Cardiac fibroblast (primary cell): ENCODE measurements around the gene SLC13A5.
"Not testable (repeated sequence)": the region's sequence is repeated elsewhere in the genome, so short reads cannot be mapped to it uniquely, and the experiment has no call there.

ENCODE experiments used
- DNase-seq, 2 donors: peaks; one replicate each; pipeline versions ENCODE4 v3.0.0 to v3.0.0-alpha.2; 2010; ENCODE audit warnings: low read depth in 2 of 2
- H3K4me3 ChIP-seq, 2 donors: replicated peaks in 1 of 2; 1 replicate in 1 of 2; 2 replicates in 1 of 2; pipeline ENCODE4 v1.5.1; 2011; ENCODE audit warnings: low read depth in 2 of 2, low read length in 2 of 2, mild to moderate bottlenecking in 2 of 2, moderate library complexity in 1 of 2
- TF ChIP-seq, protein P1 (sequence below): IDR thresholded peaks from one replicate; pipeline ENCODE4 v1.5.1; 2011; ENCODE audit warnings: low read depth, mild to moderate bottlenecking, low read length, inconsistent platforms

Gene SLC13A5

DNA sequence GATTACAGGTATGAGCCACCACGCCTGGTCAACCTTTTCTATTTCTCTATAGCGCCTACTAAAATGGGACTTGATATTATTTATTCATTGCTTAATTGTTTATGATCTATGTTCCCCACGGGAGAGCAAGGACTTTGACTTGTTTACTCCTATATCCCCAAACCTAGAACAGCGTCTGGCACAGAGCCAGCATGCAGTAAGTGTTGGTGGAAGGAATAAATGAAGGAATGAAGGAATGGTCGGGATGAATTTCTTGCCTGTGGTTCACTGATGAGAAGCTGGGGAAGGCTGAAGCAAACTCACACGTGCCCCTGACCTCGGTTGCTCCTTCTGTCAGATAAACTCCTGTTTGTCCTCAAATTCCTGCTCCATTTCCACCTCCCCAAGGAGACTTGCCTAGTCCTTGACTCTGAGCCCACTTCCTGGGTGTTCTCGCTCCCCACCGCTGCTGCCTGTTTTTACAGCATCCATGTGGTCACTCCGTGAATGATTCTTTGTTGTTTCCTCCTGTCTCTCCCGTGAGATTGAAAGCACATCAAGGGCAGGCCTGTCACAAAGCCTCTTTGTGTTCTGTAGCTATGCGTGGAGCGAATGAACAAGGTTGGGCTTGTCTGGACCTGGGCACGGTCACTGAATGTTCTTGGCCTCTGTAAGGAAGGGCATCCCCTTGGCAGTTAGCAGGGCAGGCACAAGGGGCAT lies 44.3 kb downstream of the SLC13A5 start:
- TF ChIP-seq, protein P1, sequence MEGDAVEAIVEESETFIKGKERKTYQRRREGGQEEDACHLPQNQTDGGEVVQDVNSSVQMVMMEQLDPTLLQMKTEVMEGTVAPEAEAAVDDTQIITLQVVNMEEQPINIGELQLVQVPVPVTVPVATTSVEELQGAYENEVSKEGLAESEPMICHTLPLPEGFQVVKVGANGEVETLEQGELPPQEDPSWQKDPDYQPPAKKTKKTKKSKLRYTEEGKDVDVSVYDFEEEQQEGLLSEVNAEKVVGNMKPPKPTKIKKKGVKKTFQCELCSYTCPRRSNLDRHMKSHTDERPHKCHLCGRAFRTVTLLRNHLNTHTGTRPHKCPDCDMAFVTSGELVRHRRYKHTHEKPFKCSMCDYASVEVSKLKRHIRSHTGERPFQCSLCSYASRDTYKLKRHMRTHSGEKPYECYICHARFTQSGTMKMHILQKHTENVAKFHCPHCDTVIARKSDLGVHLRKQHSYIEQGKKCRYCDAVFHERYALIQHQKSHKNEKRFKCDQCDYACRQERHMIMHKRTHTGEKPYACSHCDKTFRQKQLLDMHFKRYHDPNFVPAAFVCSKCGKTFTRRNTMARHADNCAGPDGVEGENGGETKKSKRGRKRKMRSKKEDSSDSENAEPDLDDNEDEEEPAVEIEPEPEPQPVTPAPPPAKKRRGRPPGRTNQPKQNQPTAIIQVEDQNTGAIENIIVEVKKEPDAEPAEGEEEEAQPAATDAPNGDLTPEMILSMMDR: no peak
- DNase-seq: no peak
- no peak overlapping the region for H3K4me3 ChIP-seq

DNA sequence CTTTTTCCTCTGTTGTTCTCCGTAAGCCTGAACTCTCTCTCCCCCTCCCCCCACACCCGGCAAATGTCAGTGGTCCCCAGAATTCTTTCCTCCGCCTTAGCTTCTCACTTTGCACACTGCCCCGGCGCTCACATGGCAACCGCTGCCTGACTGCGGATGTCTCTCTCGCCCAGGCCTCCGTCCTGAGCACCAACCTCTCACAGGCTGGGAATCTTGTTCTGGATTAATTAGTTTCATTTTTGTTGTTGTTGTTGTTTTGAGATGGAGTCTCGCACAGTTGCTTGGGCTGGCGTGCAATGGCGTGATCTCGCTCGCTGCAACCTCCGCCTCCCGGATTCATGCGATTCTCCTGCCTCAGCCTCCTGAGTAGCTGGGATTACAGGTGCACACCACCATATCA lies 45.0 kb downstream of the SLC13A5 start:
- H3K4me3 ChIP-seq: no peak overlapping the region
- no peak for DNase-seq
- TF ChIP-seq, protein P1: no peak

DNA sequence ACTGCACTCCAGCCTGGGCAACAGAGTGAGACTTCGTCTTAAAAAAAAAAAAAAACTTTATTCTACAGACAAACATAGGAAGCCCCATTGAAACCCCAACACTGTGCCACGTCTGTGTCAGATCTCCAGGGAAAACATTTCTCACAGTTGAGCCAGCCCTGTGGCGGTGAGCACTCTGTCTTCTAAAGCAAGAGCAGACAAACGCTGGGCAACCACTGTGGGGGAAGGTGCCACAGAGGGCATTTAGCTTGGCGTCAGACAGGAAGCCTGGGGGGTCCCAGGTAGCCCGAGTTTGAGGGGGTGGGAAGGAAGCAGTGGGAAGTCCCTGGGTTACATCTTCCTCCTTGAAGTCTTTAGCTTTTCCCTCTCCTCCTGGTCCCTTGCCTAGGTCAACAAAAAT lies 45.7 kb downstream of the SLC13A5 start:
- no peak for DNase-seq
- TF ChIP-seq, protein P1: no peak
- no peak overlapping the region for H3K4me3 ChIP-seq

DNA sequence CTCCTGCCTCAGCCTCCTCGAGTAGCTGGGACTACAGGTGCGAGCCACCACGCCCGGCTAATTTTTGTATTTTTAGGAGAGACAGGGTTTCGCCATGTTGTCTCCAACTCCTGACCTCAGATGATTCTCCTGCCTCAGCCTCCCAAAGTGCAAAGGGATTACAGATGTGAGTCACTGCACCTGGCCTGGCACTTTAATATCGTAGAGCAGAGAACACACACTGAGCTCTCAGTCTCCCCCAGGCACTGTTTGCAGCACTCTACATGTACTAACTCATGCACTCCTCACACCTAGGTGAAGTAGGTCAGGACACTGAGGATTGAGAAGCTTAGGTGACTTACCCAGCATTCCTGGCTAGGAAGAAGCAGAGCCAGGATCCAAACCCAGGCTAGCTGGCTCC lies 46.6 kb downstream of the SLC13A5 start:
- DNase-seq: no peak
- TF ChIP-seq, protein P1: no peak
- H3K4me3 ChIP-seq: no peak overlapping the region

DNA sequence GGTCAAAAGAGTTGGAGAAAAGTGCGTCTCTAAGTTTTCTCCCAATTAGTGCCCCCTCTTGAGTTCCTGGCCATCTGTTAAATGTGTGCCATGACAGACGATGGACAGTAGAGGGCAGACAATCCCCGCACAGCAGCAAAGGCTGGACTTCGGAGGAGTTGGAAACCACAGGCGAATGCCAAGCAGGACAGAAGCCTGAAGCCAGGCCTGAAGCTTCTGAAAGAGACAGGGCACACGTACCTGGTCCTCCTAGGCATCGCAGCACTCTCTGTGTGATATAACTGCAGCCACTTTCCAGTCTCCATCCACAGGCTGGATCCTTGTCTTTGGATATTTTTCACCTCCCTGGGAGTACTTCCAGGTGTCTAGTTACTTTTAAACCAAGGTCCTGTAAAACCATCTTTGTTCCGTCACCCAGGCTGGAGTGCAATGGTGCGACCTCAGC lies 47.1 kb downstream of the SLC13A5 start:
- TF ChIP-seq, protein P1: peak; percentile 92
- peak; percentile 86 to 90 for DNase-seq
- no peak overlapping the region for H3K4me3 ChIP-seq

DNA sequence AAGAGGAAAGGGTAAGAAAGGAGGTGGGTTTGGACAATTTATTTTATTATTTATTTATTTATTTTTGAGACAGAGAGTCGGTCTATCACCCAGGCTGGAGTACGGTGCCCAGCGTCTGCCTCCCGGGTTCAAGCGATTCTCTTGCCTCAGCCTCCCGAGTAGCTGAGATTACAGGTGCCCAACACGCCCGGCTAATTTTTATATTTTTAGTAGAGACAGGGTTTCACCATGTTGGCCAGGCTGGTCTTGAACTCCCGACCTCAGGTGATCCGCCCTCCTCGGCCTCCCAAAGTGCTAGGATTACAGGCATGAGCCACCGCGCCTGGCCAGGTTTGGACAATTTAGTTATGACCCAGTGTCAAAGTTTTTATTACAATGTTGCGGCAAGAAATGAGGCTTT lies 50.0 kb downstream of the SLC13A5 start:
- H3K4me3 ChIP-seq, DNase-seq: not testable (repeated sequence)

DNA sequence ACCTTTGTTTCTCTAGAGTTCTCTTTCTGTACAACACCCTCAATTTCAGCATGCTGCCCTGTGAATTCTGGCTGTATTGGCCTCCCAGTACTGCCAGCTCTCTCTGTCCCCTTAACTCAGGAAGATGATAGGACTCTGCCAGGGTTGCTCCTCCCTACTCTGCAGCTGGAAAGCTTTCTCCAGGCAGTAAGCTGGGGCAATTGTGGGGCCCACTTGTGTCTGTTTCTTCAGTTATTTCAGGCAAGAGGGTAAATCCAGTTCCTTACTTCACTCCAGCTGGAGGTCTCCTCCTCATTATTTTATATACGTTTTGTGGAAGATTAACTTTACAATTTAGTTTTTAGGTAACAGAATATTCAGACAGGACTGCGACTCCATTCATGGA lies 51.7 kb downstream of the SLC13A5 start:
- H3K4me3 ChIP-seq: no peak overlapping the region
- DNase-seq: no peak
- TF ChIP-seq, protein P1: no peak
